Keratinocyte (primary cell): Measurements from ENCODE around the gene NXN.

Experiments
- EZH2 ChIP-seq: IDR thresholded peaks from one replicate; pipeline ENCODE4 v1.6.1; 2012; ENCODE audit warnings: inconsistent platforms, mild to moderate bottlenecking, low read length, moderate library complexity
- TF ChIP-seq, protein P1 (sequence below), 3 experiments: IDR thresholded peaks in 1 of 3; conservative IDR thresholded peaks in 1 of 3; optimal IDR thresholded peaks in 1 of 3; 2 replicates in 2 of 3; 3 replicates in 1 of 3; pipeline versions ENCODE3 to v1.5.1; 2011; ENCODE audit warnings: low read length in 3 of 3, mild to moderate bottlenecking in 3 of 3, moderate library complexity in 2 of 3, control low read depth in 1 of 3, inconsistent platforms in 1 of 3; ENCODE audit not compliant: insufficient read depth in 2 of 3; ENCODE audit errors: extremely low read depth in 1 of 3

DNA sequence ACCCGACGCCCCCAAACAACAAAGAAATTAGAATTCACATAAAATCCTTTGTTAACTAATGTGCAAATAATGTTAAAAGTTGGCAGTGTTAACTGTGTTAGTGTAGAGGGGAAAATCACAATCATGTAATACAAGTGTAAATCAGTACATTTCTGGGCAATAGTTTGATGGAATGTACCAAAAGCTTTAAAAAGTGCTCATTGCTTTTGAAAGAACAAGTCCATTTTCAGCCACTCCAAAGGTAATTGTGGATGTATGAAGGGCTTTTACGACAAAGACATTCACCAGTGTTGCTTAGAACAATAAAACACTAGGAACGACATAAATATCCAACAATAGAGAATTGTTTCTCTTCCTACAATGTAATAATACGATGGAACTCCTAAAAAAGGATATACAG lies 206.6 kb downstream of the NXN start:
- TF ChIP-seq, protein P1, sequence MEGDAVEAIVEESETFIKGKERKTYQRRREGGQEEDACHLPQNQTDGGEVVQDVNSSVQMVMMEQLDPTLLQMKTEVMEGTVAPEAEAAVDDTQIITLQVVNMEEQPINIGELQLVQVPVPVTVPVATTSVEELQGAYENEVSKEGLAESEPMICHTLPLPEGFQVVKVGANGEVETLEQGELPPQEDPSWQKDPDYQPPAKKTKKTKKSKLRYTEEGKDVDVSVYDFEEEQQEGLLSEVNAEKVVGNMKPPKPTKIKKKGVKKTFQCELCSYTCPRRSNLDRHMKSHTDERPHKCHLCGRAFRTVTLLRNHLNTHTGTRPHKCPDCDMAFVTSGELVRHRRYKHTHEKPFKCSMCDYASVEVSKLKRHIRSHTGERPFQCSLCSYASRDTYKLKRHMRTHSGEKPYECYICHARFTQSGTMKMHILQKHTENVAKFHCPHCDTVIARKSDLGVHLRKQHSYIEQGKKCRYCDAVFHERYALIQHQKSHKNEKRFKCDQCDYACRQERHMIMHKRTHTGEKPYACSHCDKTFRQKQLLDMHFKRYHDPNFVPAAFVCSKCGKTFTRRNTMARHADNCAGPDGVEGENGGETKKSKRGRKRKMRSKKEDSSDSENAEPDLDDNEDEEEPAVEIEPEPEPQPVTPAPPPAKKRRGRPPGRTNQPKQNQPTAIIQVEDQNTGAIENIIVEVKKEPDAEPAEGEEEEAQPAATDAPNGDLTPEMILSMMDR (optimal IDR thresholded peaks at IDR 0.05 in 1 of 3, IDR thresholded peaks at IDR 0.05 in 1 of 3, conservative IDR thresholded peaks at IDR 0.05 in 1 of 3; ENCODE audit: extremely low read depth in 1 of 3, insufficient read depth in 2 of 3, low read length in 3 of 3) = no peak
- TF ChIP-seq EZH2 = no peak
